Measurements from ENCODE around the gene ACTA1. TPM values are rescaled to one million over a fixed set of nuclear protein-coding genes. Genes with fewer than 3 reads are reported as not detected.

The ACTA1 gene
- total and polyA plus RNA-seq, 2 donors (not counting 1 experiment from before 2014, with no cell fraction given): 0.21 TPM; not detected in 1

GRCh38 chr1:229410692-229411433 lies 23.0 kb downstream of the ACTA1 start:
- TF ChIP-seq CTCF (IDR thresholded peaks at IDR 0.05) (no peak), EZH2 (IDR thresholded peaks at IDR 0.05; ENCODE audit: borderline replicate concordance, insufficient read depth, low read depth, low read length, poor library complexity, severe bottlenecking) (no peak)
- H2AFZ ChIP-seq (ENCODE audit: insufficient read depth, low read depth, low read length, poor library complexity, severe bottlenecking): no peak overlapping the region
- H3K9me3 Mint-ChIP-seq (ENCODE audit: insufficient read depth): no peaks in the 10 kb centered on the region
- no peaks in the 10 kb centered on the region for H3K36me3 ChIP-seq (replicated peaks in 1 of 2; ENCODE audit: control extremely low read depth in 1 of 2, control insufficient read depth in 1 of 2, extremely low read depth in 1 of 2, insufficient read depth in 2 of 2, low read length in 1 of 2)
- H3K4me3 ChIP-seq (ENCODE audit: control extremely low read depth in 1 of 5, extremely low read depth in 1 of 5, insufficient read depth in 1 of 5, low read depth in 2 of 5, low read length in 4 of 5): no peak overlapping the region
- peak; percentile 28 for ATAC-seq (ENCODE audit: low read depth)
- ChIA-PET CTCF (interaction anchor here (4.6 kb wide), 1 partner anchor 70 kb away, joined by 21 read pairs; no protein-coding TSS in a partner anchor), POLR2A (no interaction called here)
- no peak overlapping the region for H3K27ac ChIP-seq (ENCODE audit: low read length in 2 of 2)
- intact Hi-C loops (cut with micrococcal nuclease): no loop called here
- WGBS (ENCODE audit: insufficient coverage): 78% methylated on average over 5 of the region's 14 CpGs
- peaks cover 12 to 15% of the 10 kb centered on the region in 2 donors for H3K4me1 ChIP-seq (ENCODE audit: control insufficient read depth in 2 of 2, insufficient read depth in 2 of 2, low read length in 2 of 2)
- no peak overlapping the region for H3K4me2 ChIP-seq (replicated peaks; ENCODE audit: low read depth, low read length, poor library complexity, severe bottlenecking)
- peak overlapping the region; percentile 43 for H3K27ac Mint-ChIP-seq
- H3K4me3 Mint-ChIP-seq: no peak overlapping the region
- H3K9ac ChIP-seq (ENCODE audit: low read length): no peak overlapping the region
- no peaks in the 10 kb centered on the region for H4K20me1 ChIP-seq (ENCODE audit: control insufficient read depth, insufficient read depth, low read length, poor library complexity, severe bottlenecking)
- DNase-seq: no peak
- no peaks in the 10 kb centered on the region for H3K79me2 ChIP-seq (ENCODE audit: control insufficient read depth, insufficient read depth, low read length)
- peaks cover 0 to 45% (median 23%) of the 10 kb centered on the region in 4 experiments for H3K27me3 ChIP-seq (replicated peaks in 1 of 4; ENCODE audit: control extremely low read depth in 1 of 4, control insufficient read depth in 3 of 4, insufficient read depth in 4 of 4, low read length in 3 of 4)
- peaks cover 36% of the 10 kb centered on the region for H3K27me3 Mint-ChIP-seq
- H3K9me3 ChIP-seq (ENCODE audit: control extremely low read depth in 1 of 3, control insufficient read depth in 2 of 3, insufficient read depth in 1 of 3, low read length in 2 of 3): peaks cover 0 to 10% (median 0%) of the 10 kb centered on the region in 3 donors
- H3K4me1 Mint-ChIP-seq: peaks cover 18% of the 10 kb centered on the region

- ATAC-seq (ENCODE audit: low read depth): no peak
- H3K9me3 Mint-ChIP-seq (ENCODE audit: insufficient read depth): no peaks in the 10 kb centered on the region
- peak; percentile 15 for DNase-seq
- Histone ChIP-seq H3K4me1 (ENCODE audit: control insufficient read depth in 2 of 2, insufficient read depth in 2 of 2, low read length in 2 of 2) (peaks cover 12 to 15% of the 10 kb centered on the region in 2 donors), H3K36me3 (replicated peaks in 1 of 2; ENCODE audit: control extremely low read depth in 1 of 2, control insufficient read depth in 1 of 2, extremely low read depth in 1 of 2, insufficient read depth in 2 of 2, low read length in 1 of 2) (no peaks in the 10 kb centered on the region), H3K4me2 (replicated peaks; ENCODE audit: low read depth, low read length, poor library complexity, severe bottlenecking) (no peak overlapping the region), H4K20me1 (ENCODE audit: control insufficient read depth, insufficient read depth, low read length, poor library complexity, severe bottlenecking) (no peaks in the 10 kb centered on the region), H3K4me3 (ENCODE audit: control extremely low read depth in 1 of 5, extremely low read depth in 1 of 5, insufficient read depth in 1 of 5, low read depth in 2 of 5, low read length in 4 of 5) (no peak overlapping the region), H2AFZ (ENCODE audit: insufficient read depth, low read depth, low read length, poor library complexity, severe bottlenecking) (no peak overlapping the region), H3K9ac (ENCODE audit: low read length) (no peak overlapping the region), H3K79me2 (ENCODE audit: control insufficient read depth, insufficient read depth, low read length) (no peaks in the 10 kb centered on the region), H3K27me3 (replicated peaks in 1 of 4; ENCODE audit: control extremely low read depth in 1 of 4, control insufficient read depth in 3 of 4, insufficient read depth in 4 of 4, low read length in 3 of 4) (peaks cover 0 to 50% (median 23%) of the 10 kb centered on the region in 4 experiments), H3K9me3 (ENCODE audit: control extremely low read depth in 1 of 3, control insufficient read depth in 2 of 3, insufficient read depth in 1 of 3, low read length in 2 of 3) (peaks cover 0 to 10% (median 0%) of the 10 kb centered on the region in 3 donors), H3K27ac (ENCODE audit: low read length in 2 of 2) (no peak overlapping the region)
- ChIA-PET CTCF (interaction anchor here (0.6 to 4.6 kb wide), 2 partner anchors 36 to 71 kb away, joined by 3 to 21 read pairs; no protein-coding TSS in a partner anchor), POLR2A (no interaction called here)
- 47% methylated on average over 2 of the region's 9 CpGs for WGBS (ENCODE audit: insufficient coverage)
- no peak overlapping the region for H3K4me3 Mint-ChIP-seq
- peaks cover 41% of the 10 kb centered on the region for H3K27me3 Mint-ChIP-seq
- intact Hi-C loops (cut with micrococcal nuclease): no loop called here
- TF ChIP-seq EZH2 (IDR thresholded peaks at IDR 0.05; ENCODE audit: borderline replicate concordance, insufficient read depth, low read depth, low read length, poor library complexity, severe bottlenecking) (no peak), CTCF (IDR thresholded peaks at IDR 0.05) (no peak)
- peak overlapping the region; percentile 43 for H3K27ac Mint-ChIP-seq
- H3K4me1 Mint-ChIP-seq: peaks cover 18% of the 10 kb centered on the region
These were observed 23.6 kb downstream of the ACTA1 start for GRCh38 chr1:229410370-229410691.

Measured in B cell (primary cell).